GM10847 (cell line): ENCODE data around the gene SYNE2.

Source experiments
- POLR2A ChIP-seq: IDR thresholded peaks from 2 replicates; pipeline ENCODE4 v1.6.1; 2011; ENCODE audit not compliant: insufficient read length; ENCODE audit errors: extremely low read depth

Gene SYNE2

GRCh38 chr14:64035143-64035542, 182.3 kb downstream of the SYNE2 start:
- no peak for TF ChIP-seq POLR2A

- no peak for TF ChIP-seq POLR2A
These were observed 186.2 kb downstream of the SYNE2 start for GRCh38 chr14:64038841-64039542.

- no peak for TF ChIP-seq POLR2A
These were observed 187.2 kb downstream of the SYNE2 start for GRCh38 chr14:64040044-64040443.

GRCh38 chr14:64045091-64045490, 192.3 kb downstream of the SYNE2 start:
- no peak for TF ChIP-seq POLR2A

GRCh38 chr14:64049616-64050381, 197.0 kb downstream of the SYNE2 start:
- no peak for TF ChIP-seq POLR2A

- no peak for TF ChIP-seq POLR2A
These were observed 201.2 kb downstream of the SYNE2 start for GRCh38 chr14:64053694-64054669.

- TF ChIP-seq POLR2A, result no peak
These were observed 206.8 kb downstream of the SYNE2 start for GRCh38 chr14:64059454-64060198.

GRCh38 chr14:64060199-64060545, 207.4 kb downstream of the SYNE2 start:
- TF ChIP-seq POLR2A, result no peak

- TF ChIP-seq POLR2A, result no peak
These were observed 207.9 kb downstream of the SYNE2 start for GRCh38 chr14:64060648-64061096.

- no peak for TF ChIP-seq POLR2A
These were observed 208.3 kb downstream of the SYNE2 start for GRCh38 chr14:64061115-64061514.

GRCh38 chr14:64061706-64062105, 208.9 kb downstream of the SYNE2 start:
- no peak for TF ChIP-seq POLR2A

GRCh38 chr14:64062381-64063115, 209.7 kb downstream of the SYNE2 start:
- TF ChIP-seq POLR2A, result no peak

GRCh38 chr14:64064447-64064846, 211.6 kb downstream of the SYNE2 start:
- no peak for TF ChIP-seq POLR2A
